Activated naive CD4-positive, alpha-beta T cell treated with Interleukin-2 at 50 U/mL for 16 hours (primary cell): ENCODE data around the gene SPACA9.

Experiments
- DNase-seq: peaks from one replicate; pipeline ENCODE4 v3.0.0-alpha.2; 2020

Gene SPACA9

DNA sequence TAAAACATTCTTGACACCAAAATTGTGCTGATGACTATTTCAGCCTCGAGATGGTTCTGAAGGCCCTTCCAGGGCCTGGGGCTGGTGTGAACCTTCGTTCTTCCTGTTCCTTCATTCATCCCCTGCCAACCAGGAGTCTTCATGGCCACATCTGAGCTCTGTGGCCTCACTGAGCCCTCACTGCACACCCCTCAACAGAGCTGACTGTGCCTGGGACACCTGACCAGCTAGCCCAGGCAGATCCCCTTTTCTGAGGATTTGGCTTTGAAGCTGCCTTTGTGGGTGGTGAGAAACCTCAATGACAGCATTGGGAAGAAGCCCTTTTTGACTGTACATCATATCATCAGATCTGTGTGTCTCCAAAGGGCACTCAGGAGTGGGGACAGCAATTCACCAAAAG is 14.4 kb upstream of the SPACA9 start:
- DNase-seq: no peak

DNA sequence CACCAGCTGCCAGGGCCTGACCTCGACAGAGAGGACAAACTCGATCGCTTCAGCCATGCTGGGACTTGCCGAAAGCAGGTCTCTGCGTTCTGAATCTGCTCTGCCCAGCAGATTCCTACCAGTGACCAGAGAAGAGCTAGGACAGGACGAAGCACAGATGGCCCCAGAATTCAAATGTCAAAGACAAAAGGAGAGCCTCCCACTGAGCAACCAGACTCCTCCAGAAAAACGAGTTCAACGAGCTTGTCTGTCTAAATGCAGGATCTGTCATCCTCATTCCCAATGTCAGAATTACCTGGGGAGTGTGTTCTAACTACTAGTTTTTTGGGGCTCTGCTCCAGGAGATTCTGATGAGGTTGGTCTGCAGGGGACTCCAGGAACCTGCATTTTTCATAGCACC is 14.0 kb upstream of the SPACA9 start:
- no peak for DNase-seq

DNA sequence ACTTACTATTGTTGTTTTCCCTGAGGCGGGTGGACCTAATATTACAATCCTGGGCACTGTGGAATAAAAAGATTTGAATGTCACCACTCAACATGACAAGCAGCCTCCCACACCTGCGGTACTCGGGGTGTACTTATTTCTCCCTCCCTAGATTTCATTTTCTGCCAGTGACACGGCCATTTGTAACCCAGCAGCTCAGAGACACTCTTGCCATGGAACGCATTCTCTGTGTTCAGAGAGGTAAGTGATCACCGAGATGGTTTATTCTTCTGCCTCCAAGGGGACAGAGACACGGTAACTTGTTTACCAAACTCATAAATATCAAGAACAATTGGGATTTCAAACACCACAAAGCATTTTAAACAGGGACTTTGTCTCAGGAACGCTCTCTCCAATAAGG is 11.8 kb upstream of the SPACA9 start:
- no peak for DNase-seq

DNA sequence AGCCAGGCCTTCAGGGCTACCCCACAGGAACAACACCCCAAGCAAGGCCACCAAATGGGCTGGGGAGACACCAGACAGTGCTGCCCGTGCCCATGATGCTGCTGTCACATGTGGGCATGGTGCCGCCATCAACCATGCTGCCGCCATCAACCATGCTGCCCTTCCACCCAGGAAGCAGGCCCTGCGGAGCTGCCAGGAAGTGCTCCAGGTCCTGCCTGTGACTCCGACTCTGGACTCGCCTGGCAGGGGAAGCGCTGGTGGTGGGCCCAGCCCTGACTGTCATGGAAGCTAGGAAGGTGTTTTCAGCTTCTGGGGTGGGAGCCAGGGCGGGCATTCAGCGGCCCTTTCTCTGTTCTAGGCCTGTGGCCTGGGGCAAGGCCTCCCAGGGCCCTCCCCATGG is 9.4 kb upstream of the SPACA9 start:
- DNase-seq: no peak

DNA sequence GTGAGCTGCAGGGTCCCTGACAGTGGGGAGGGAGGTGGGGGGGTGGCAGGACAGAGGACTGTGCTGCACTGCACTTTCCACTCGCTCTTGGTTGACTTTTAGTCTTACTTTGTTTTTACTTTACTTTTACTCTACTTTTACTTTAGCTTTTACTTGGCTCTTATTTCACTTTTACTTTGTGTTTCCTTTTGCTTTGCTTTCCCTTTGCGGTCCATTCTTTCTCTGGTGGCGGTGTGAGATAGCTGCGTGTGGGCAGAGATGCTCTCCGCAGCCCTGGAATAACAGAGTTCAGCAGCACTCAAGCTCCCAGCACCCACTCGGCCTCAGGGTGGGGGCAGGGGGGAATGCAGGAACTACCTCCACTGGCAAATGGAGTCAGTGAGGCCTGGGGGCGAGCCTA is 5.3 kb upstream of the SPACA9 start:
- peak; percentile 39 for DNase-seq

DNA sequence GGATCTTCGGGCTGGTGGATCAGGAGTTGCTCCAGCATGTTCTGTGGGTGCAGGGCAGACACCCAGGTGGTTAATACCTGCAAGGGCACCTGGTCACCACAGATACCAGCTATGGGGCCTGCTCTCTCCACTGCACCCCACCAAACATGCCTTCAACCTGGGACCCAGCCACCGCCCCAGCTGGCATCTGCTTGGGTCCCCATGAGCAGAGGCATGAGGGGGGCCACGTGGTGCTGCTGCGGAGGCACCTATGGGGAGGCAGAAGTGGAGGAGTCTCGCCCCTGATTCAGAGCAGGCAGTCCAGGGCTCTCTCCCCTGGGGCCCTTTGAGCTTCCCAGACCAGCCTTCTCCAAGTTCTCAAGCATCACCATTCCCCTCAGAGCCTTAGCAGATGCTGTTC is 3.5 kb upstream of the SPACA9 start:
- DNase-seq: no peak

DNA sequence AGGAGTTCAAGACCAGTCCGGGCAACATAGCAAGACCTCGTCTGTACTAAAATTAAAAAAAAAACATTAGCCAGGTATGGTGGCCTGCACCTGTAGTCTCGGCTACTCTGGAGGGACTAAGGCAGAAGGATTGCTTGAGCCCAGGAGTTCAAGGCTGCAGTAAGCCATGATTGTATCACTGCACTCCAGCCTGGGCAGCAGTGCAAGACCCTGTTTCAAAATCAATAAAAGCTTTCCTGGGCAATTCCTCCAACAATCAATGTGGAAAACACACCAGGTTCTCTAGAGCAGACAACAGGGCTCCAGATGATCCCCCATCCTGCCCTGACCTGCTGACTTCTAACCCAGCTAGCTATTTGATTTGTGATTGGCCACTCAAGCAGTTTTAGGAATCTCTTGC is 1.8 kb upstream of the SPACA9 start:
- no peak for DNase-seq

DNA sequence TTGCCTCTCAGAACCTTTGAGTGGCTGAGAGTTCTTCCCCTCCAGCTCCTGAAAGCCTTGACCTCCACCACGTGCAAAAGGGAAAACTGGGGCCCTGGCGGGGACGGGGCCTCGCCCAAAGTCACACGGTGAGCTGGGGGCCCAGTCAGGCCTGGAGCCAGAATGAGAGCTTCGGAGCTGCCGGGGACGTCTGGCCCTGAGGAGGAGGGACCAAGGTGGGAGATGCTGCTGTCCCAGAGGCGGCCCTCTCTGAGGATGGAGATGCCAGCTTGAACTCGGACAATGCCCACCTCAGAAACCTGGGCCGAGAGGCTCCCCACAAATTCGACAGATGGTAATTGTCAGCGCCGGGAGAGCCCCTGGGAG is 1.3 kb upstream of the SPACA9 start:
- no peak for DNase-seq

DNA sequence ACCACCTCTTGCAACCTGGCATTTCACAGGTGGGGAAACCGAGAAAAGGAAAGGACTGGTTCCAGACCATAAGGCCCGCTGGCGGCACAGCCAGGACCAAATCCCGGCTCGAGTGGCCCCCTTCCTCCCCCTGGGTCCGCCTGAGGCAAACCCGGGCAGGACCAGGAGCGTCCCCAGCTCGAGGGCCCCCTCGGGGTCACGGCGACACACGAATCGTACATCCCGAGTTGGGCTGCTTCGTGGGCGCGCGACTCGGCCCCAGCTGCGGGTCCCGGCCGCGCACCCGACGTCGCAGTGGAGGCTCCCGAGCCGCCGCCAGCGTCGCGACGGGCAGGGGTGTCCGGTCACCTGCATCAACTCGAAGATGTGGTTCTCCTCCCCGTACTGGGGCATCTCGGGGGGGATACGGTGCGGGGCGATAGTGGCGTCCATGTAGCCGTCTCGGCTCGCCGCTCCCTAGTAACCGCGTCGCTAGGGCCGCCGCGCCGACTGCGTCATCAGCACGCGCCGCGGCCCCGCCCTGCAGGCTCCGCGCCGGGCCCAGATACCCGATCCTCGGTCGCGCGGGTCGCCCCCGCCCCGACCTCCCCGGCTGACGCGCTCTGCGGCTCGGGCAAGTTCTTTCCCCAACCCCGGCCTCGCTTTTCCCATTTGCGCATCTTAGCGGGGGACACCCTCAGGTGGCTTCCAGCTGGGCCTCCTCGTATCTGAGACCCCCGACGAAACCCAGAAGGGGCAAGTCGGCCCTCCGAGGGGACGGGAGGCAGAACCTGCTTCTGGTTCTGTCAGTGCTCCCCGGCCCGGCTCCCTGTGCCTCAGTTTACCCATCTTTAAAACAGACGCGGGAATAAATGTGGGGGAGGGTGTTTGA is 639 bp upstream of the SPACA9 start, which contains the start of gene AK8:
TSS of gene AK8 (minus strand) at position 461 of the 871 bp plus-strand sequence. CDS start at position 432, 29 bp downstream.
- peak; percentile 79 for DNase-seq

DNA sequence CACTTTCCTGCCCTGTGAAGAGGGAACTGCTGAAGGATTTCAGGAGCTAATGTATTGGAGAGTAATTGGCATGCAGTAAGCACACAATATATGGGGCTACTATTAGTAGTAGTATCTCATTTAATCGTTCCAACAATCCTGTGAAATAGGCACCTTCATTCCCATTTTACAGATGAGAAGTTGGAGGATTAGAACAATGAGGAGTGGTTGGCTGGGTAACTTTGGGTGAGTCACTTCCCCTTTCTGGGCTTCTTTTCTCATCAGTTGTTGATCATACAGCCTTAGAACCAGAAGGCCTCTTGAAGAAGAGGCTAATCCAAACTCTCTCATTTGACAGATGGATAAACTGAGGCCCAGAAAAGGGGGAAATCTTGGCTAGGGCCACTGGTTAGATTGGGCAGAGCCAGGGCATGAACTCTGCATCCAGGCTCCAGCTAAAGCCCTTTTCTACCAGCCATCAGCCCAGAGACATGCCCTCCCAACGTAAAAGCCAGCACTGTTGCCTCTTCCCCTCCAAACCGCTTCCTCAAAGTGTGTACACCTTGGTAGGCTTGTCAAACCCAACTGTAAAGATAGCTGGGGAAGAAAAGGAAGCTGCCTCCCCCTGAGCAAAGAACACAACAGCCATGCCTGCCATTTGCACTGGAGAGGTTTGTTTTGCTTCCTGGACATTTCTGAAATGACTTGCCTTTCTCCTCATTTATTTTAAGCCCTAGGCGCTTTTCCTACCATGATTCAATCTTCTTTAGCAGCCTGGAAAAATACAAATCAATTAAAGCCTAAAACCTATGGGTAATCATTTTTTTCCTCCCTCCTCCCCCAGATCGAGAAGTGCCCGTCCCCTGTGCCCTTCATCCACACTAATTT is 992 bp downstream of the SPACA9 start:
- DNase-seq: no peak

DNA sequence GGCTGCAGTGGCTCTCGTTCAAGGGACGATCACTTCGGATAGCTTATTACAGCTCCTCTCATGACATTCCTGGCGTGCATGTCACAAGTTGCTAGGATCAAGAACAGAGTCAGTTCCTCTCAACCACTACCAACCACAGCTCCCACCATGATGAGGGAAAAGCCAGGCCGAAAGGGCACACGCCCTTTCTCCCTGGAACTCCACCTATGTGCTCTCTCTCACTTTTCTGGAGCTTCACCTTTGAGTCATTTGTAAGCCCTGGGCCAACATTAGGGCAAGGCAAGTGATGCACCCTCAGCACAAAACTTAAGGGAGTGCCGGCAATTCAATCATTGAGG is 1.6 kb downstream of the SPACA9 start:
- DNase-seq: no peak

DNA sequence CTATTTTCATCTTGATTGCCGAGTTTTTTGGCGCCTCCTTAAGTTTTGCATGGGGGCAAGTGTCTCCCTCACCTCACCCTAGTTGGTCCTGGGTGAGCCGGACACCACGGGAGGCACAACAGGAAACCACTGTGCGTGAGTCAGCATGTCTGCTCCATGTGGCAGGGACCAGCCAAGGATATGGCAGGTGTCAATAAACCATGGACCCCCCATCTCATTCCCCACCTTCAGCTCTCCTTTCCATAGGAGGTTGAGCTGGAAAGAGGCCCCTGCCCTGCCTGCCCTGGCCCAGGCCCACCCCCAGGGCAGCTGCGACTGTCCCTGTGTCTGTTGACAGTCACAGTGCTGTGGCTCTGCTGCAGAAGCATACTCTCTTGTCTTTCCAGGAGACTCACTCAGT is 3.1 kb downstream of the SPACA9 start:
- no peak for DNase-seq

DNA sequence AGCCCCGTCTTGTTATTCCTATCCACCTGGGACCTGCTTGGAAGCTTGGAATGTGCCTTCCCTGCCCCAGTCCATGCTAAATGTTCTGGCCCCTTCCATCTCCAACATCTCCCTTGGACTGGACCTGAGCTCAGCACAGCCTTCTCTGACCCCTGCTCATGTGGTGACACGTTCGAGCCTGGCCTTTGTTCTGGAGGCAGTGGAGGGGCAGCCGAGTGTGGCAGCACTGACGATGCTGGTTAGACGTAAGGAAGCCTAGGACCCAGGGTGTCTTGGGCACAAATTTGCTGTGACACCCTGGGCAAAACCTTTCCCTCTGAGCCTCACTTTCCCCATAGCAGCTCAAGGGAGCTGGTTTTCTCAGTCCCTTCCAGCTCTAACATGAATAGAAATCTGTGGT is 3.9 kb downstream of the SPACA9 start:
- no peak for DNase-seq

DNA sequence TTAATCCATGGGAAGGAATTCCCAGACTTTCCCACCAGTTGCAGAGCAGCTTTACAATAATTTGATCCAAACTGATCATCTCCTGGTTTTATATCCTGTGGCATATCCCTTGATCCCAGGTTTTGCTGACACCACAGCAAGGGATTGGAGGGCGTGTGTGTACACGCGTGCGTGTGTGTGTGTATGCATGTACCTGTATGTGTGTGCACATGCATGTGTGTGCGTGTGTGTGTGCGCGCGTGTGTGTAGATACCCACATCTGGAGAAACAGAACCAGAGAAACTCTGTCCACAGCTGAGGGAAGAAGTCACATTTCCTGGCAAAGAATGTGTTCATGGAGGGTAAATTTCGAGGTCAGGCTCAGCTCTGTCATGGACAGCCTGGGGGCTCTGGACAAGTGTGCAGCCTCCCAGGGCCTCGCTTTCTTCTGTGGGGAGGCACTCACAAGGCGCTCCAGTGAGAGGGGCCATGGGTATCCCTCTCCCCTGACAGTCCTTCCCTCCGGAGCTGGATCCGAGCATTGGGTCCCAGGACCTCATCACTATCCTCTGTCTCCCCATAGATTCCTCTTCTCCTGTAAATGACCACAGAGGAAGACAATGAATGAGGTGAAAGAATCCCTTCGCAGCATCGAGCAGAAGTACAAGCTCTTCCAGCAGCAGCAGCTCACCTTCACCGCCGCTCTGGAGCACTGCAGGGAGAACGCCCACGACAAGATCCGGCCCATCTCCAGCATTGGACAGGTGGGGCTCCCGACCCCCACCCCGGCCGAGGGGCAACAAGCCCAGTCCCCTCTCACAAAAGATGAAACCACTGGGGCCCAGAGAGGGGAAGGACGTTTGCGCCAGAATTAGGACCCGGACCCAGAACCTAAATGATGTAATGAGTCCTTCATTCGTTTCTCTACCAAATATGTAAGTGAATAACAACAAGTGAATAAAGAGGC is 4.9 kb downstream of the SPACA9 start:
- DNase-seq: no peak

DNA sequence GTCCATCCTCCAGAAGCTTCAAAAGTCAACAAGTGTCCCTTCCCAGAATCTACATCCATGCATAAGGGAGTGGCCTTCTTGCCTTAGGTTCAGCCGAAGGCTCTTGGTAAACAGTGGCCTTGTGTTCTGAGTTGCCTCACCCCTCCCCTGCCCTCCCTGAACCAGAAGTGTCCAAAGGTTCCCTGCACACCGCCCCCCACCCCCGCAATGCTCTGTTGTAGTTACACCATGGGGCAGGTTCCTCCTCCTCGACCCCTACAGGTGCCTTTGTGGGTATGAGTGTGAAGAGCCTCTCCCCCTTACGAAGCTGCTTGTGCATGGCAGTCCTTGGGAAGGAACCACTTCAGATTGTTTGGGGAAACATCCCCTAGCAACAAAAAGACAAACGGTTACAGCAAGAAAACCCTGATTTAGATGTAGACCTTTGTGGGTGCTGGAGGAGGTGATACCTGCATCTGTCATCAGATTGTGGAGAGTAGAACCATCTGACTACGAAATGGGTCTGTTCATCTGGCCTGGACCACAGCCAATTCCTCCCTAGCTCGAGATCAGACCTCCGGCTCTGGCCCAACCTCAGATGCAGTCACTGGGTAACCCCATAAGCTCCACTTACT is 7.1 kb downstream of the SPACA9 start:
- DNase-seq: no peak

DNA sequence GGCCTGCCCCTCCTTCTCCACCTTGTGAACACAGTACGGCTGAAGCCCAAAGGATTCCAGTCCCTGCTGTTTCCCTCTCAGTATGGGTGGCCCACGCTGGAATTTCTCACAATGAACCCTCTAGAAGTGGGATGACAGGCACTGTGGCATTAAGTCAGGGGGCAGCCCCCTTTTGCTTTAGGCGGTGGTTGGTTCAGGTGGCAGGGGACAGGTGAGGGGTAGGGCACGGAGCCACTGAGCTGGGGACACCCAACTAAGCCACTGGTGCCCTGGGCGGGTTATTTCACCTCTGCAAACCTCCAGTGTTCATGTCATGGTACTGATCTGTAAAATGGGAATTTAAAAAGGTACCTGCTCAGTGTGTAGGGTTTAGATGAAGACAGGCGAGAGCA is 7.6 kb downstream of the SPACA9 start:
- no peak for DNase-seq

DNA sequence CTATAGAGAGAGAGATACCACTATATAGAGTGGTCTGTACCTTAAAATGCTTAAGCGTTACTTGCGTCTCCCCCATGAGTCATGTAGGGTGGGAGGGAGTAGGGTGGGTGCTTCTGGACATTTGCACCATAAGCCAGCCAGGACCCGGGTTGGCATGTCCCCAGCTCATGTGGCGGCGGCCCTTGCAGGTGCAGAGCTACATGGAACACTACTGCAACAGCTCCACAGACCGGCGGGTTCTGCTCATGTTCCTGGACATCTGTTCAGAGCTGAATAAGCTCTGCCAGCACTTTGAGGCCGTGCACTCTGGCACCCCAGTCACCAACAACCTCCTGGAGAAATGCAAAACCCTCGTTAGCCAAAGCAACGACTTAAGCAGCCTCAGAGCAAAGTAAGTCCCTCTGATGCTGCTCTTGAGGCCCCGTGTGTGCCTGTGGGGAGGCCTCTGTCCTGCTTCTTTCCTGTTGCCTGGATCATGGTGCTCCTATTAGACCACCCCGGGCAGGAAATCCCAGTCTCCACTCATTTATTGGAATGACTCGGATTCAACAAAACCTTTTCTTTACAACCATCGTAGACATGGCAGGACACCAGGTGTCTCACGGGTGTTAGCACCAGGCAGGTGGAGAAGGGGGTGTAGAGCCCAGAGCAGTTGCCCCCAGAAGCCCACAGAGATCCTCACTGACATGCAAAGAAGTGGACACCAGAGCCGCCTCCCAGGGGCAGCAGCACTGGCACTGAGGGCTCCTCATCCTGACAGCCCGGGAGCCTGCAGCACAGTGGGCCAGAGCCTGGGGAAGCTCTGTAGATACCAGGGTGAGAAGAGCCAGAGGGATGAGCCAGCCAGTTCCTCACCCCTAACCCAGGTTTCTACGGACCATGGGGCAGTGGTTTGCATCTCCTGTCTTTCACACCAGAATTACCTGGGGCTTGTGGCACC is 8.8 kb downstream of the SPACA9 start:
- DNase-seq: no peak

DNA sequence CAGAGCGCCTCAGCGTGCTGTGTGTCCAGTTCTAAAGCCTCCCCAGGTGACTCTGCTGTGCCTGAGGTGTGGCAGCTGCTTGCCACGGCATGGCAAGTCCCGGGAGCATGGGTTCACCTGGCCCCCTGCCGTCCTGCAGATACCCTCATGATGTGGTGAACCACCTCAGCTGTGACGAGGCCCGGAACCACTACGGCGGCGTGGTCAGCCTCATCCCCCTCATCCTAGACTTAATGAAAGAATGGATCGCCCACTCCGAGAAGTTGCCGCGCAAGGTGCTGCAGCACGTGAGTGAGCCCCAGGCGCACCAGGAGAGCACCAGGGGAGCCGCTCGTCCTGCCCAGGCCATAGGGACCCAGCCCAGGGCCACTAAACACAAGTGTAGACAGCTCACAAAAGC is 9.5 kb downstream of the SPACA9 start:
- DNase-seq: no peak

DNA sequence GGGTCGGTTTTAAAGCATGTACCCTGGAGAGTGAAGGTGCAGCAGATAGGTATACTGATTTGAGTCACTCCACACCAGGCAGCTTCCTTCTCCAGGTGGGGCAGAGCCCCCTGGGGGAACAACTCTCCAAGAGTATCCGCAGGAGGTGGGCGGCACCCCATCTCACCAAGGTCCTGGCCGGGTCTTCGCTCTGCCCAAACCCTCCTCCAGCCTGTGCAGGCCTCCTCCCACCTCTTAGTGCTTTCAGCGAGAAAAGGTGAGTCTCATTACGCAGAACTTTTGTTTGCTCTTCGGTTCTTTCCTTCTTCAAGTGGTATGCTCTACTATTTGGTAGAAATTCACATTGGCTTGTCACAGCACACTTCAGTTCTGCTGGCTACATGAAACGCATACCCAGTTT is 13.7 kb downstream of the SPACA9 start:
- DNase-seq: no peak

DNA sequence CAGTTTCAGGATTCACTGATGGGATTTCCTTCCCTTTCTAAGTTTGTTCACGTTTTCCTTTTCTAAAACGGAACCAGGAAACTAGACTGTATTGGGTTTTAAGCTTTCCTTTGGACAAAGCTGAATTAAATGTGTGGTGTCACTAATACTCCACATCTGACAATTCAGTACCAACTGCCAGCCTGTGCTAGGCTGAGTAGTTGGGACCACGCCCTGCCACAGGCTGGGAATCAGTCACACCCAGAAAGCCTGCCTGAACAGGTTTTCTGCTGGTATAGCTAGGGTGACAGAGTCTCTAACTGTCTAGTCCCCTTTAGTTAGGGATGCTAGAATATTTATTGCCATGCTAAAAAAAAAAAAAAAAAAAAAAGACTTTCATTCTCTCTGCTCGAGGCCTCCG is 15.6 kb downstream of the SPACA9 start:
- DNase-seq: no peak
